IMR-90 (cell line): ENCODE results near the gene CSE1L.

Source experiments
- POLR2A ChIP-seq: IDR thresholded peaks from 2 replicates; pipeline ENCODE4 v1.6.1; 2012; ENCODE audit warnings: mild to moderate bottlenecking, low read depth, low read length
- RAD21 ChIP-seq: IDR thresholded peaks from 2 replicates; pipeline ENCODE4 v1.6.1; 2012; ENCODE audit warnings: low read length, improper control_type of control experiment
- SMC3 ChIP-seq: fragments of 150-350 bp; IDR thresholded peaks from 2 replicates; pipeline ENCODE4 v1.6.1; 2016; ENCODE audit warnings: low read depth, mild to moderate bottlenecking, antibody characterized with exemption, low read length, moderate library complexity
- TF ChIP-seq, protein P1 (sequence below): conservative IDR thresholded peaks from 2 replicates; pipeline ENCODE4 v1.5.1; 2012; ENCODE audit warnings: mild to moderate bottlenecking, low read depth, low read length, improper control_type of control experiment

DNA sequence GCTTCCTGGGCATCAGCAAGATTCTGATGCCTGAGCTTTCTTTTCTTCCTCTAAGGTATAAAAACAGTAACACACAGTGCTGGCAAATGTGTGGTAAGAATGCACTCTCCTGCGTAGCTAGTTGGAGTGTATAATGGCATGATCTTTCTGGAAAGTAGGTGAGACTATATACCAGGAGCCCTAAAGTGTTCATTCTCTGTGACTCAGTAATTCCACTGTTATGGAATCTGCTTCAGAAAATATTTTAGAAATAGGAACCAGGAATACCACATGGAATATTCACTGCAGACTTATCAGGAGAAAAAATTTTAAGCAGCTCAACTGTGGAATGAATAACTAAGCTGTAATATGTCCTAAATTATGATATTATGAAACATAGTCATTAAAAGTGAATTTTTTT, 16.9 kb upstream of the CSE1L start:
- TF ChIP-seq SMC3 (no peak), POLR2A (no peak), RAD21 (no peak)
- TF ChIP-seq, protein P1, sequence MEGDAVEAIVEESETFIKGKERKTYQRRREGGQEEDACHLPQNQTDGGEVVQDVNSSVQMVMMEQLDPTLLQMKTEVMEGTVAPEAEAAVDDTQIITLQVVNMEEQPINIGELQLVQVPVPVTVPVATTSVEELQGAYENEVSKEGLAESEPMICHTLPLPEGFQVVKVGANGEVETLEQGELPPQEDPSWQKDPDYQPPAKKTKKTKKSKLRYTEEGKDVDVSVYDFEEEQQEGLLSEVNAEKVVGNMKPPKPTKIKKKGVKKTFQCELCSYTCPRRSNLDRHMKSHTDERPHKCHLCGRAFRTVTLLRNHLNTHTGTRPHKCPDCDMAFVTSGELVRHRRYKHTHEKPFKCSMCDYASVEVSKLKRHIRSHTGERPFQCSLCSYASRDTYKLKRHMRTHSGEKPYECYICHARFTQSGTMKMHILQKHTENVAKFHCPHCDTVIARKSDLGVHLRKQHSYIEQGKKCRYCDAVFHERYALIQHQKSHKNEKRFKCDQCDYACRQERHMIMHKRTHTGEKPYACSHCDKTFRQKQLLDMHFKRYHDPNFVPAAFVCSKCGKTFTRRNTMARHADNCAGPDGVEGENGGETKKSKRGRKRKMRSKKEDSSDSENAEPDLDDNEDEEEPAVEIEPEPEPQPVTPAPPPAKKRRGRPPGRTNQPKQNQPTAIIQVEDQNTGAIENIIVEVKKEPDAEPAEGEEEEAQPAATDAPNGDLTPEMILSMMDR: no peak
